ENCODE results near the gene SBF2. TPM values are rescaled to one million over a fixed set of nuclear protein-coding genes. Genes with fewer than 3 reads are reported as not detected.

The SBF2 gene
- total and polyA plus RNA-seq, 11 donors: 10.4 to 33.9 (median 20.9) TPM

- peaks cover 0 to 3% (median 0%) of the 10 kb centered on the region in 12 donors for H3K9me3 ChIP-seq
- TF ChIP-seq CTCF (IDR thresholded peaks at IDR 0.05): no peak
- no peak for TF ChIP-seq POLR2A (IDR thresholded peaks at IDR 0.05)
- H3K4me1 ChIP-seq: peaks cover 0 to 8% (median 0%) of the 10 kb centered on the region in 12 donors
- no peak for DNase-seq
- no peak overlapping the region for H3K27ac ChIP-seq
- no peaks in the 10 kb centered on the region for H3K27me3 ChIP-seq
- intact Hi-C loops (cut with DNase I): no loop called here
- no peak for ATAC-seq
- H3K4me3 ChIP-seq: no peak overlapping the region
- peaks cover 0 to 19% (median 10%) of the 10 kb centered on the region in 9 donors for H3K36me3 ChIP-seq
Observed at GRCh38 chr11:10032935-10033334, 261.1 kb downstream of the SBF2 start.

- DNase-seq: no peak
- TF ChIP-seq CTCF (IDR thresholded peaks at IDR 0.05) (no peak), POLR2A (IDR thresholded peaks at IDR 0.05) (no peak)
- Histone ChIP-seq H3K9me3 (no peaks in the 10 kb centered on the region), H3K36me3 (peaks cover 0 to 31% (median 24%) of the 10 kb centered on the region in 9 donors), H3K27ac (no peak overlapping the region), H3K4me1 (peaks cover 0 to 8% (median 0%) of the 10 kb centered on the region in 12 donors), H3K4me3 (no peak overlapping the region), H3K27me3 (no peaks in the 10 kb centered on the region)
- ATAC-seq: no peak
- WGBS, 4 donors: 88 to 96% (median 91%) methylated on average over 2 of the region's 2 CpGs
- intact Hi-C loops (cut with DNase I): no loop called here
Observed at GRCh38 chr11:10030122-10030490, 263.9 kb downstream of the SBF2 start.

GRCh38 chr11:10029386-10030121, 264.5 kb downstream of the SBF2 start:
- WGBS, 4 donors: 77 to 79% (median 78%) methylated on average over 3 of the region's 3 CpGs
- H3K4me3 ChIP-seq: no peak overlapping the region
- DNase-seq (no peak), ATAC-seq (no peak)
- H3K27me3 ChIP-seq: no peaks in the 10 kb centered on the region
- no peaks in the 10 kb centered on the region for H3K9me3 ChIP-seq
- peaks cover 0 to 31% (median 24%) of the 10 kb centered on the region in 9 donors for H3K36me3 ChIP-seq
- TF ChIP-seq POLR2A (IDR thresholded peaks at IDR 0.05) (no peak), CTCF (IDR thresholded peaks at IDR 0.05) (no peak)
- intact Hi-C loops (cut with DNase I): no loop called here
- peaks cover 0 to 8% (median 0%) of the 10 kb centered on the region in 12 donors for H3K4me1 ChIP-seq
- H3K27ac ChIP-seq: no peak overlapping the region

- Histone ChIP-seq H3K4me3 (no peak overlapping the region), H3K9me3 (no peaks in the 10 kb centered on the region), H3K27me3 (no peaks in the 10 kb centered on the region), H3K27ac (no peak overlapping the region), H3K36me3 (peaks cover 0 to 31% (median 24%) of the 10 kb centered on the region in 9 donors), H3K4me1 (peaks cover 0 to 7% (median 0%) of the 10 kb centered on the region in 12 donors)
- TF ChIP-seq POLR2A (IDR thresholded peaks at IDR 0.05) (no peak), CTCF (IDR thresholded peaks at IDR 0.05) (no peak)
- ATAC-seq (no peak), DNase-seq (no peak)
- intact Hi-C loops (cut with DNase I): no loop called here
- WGBS, 4 donors: 93 to 98% (median 97%) methylated on average over 2 of the region's 2 CpGs
Observed at GRCh38 chr11:10026514-10026913, 267.5 kb downstream of the SBF2 start.
